Myocyte (in vitro differentiated cells): ENCODE data around the gene PTPRD. TPM values are rescaled to one million over a fixed set of nuclear protein-coding genes. Genes with fewer than 3 reads are reported as not detected.
"Not testable (repeated sequence)": the region's sequence is repeated elsewhere in the genome, so short reads cannot be mapped to it uniquely, and the experiment has no call there.

Experiments
- DNase-seq: peaks from one replicate; pipeline ENCODE4 v3.0.0-alpha.2; 2012; ENCODE audit warnings: low read depth
- total RNA-seq: library from RNA; depleted of rRNA; stranded (reverse); fragments of >200 nt; gene quantifications from 2 replicates; pipeline ENCODE4 v1.2.3, GENCODE V29; 2014

The PTPRD gene
- total RNA-seq, 1 donor from 2014 or later: not detected

DNA sequence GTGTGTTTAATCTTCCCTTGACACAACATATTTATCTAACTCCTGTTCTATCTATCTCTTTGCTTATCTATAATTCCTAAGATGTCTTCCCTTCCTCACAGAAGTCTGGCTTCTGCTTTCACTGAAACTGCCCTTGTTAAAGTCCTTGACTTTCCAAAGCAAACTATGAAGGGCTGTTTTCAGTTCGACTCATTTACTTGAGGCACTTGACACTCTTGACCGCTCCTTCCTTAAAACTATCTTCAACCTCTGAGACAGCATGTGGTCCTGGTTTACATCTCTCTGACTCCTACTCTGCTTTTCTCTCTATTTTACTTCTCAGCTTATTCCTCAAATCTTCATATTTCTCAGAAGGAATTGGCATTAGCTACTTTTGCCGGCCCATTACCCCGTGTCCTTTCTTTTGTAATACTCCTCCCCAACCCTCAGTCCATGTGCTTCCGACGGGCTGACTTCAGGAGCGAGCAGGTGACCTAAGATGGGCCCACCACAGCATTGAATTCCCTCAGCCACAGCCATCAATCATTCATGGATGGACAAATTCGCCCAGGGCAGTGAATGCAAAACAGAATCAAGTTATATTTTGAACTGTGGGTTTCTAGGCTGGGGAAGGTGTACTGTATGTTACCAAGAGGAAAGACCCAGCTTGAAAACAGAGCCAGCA, 1089.2 kb downstream of the PTPRD start:
- DNase-seq: no peak

DNA sequence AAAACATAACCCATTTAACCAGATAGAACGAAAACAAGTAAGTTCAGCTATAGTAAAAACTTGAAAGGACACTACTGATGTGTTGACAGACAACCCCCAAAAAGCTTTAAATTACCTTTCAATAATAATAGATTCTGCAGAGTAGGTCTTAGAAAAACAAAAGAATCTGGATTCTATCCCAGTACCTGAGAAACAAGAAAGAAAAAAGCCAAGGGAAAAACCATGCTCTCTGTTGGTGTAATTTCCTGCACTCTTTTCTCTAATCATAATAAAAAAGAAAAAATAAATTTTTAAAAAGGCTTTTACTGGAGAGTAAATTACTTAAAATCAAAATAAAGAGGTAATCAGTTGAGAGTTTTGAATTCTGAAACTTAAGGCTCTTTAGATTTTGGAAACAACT, 1090.4 kb downstream of the PTPRD start:
- no peak for DNase-seq

DNA sequence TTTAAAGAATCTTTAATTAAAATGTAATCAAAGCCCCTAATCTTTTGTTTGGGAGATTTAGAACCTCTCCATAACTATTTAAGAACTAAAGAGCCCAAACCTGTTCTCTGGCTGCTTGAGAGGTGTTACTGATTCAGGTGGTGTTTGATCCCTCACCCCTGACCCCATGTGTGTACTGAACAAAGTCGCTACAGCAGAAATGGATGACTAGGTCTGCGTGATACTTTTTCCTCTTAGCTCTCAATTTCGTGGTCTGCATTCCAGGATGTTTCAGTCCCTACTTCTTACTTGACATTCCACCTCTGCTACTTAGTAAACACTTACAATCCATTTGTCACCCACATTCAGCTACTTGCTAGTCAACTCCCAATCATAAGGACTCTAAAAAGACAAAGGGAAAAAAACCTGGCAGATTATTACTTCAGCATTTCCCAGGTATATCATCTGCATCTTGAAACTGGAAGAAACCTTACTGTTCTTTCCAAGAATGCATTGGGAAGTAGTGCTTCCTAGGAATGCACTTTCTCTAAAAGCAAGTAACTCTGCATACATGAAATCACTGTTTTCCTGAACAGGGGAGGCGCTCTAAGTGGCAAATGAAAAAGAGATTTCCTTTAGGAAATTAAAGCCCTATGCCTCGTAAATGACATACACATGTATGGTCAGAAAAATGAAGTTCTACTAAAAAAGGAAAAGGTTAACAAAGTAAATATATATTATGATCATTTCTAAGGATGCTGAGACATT, 1091.6 kb downstream of the PTPRD start:
- no peak for DNase-seq

- no peak for DNase-seq
Observed at GRCh38 chr9:9504869-9505268, 1107.9 kb downstream of the PTPRD start.

DNA sequence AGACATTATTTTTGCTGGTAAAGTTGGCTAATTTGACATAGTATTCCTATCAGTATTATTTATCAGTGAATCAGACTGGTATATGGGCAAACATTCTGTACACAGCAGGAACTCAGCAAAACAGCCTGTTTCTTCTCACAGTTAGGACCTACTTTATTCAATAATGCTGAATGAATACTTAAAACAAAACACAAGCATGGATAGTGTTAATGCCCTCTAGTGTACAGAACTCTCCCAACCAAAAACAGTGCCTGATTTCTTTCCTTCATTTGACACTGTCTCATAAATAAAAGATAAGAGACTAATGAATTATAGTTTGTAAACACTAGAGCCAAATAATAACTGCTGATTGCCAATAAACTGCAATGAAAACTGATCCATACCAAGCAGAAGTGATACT, 1113.3 kb downstream of the PTPRD start:
- no peak for DNase-seq

DNA sequence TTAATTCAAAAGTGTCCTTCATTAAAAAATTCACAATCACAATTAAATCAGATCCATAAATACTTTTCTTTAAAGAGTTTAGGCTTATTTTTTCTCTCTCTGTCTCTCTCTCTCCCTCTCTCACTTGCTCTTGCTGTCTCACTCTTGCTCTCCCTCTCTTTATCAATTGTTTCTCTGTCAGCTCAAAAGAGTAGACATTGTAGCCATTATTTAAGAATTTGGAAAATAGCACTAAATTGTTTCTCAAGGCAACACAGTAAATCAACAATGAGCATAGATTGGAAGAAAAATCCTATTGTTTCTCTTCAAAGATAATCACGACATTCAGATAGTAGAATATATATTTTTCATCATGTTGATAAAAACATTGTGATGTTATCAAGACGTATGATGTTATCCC, 1114.0 kb downstream of the PTPRD start:
- no peak for DNase-seq

GRCh38 chr9:9498128-9498527, 1114.7 kb downstream of the PTPRD start:
- no peak for DNase-seq

DNA sequence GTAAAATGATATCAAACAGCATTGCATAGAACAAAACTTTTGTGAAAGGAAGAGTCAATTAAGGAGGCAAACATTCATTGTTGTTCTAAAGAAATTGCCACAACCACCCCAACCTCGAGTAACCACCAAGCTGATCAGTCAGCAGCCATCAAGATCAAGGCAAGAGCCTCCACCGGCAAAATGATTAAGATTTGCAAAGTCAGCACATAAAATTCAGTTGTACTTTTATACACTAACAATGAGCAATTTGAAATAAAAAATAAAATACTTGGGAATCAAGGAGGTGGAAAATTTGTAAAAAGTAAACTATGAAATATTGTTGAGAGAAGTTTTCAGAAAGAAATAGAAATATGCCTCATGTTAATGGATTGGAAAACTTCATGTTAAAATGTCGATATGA, 1118.5 kb downstream of the PTPRD start:
- DNase-seq: no peak

- no peak for DNase-seq
Observed at GRCh38 chr9:9492506-9492905, 1120.3 kb downstream of the PTPRD start.

- DNase-seq: no peak
Observed at GRCh38 chr9:9489183-9489582, 1123.6 kb downstream of the PTPRD start.

- no peak for DNase-seq
Observed at GRCh38 chr9:9483175-9483574, 1129.6 kb downstream of the PTPRD start.

GRCh38 chr9:9478741-9479140, 1134.1 kb downstream of the PTPRD start:
- no peak for DNase-seq

DNA sequence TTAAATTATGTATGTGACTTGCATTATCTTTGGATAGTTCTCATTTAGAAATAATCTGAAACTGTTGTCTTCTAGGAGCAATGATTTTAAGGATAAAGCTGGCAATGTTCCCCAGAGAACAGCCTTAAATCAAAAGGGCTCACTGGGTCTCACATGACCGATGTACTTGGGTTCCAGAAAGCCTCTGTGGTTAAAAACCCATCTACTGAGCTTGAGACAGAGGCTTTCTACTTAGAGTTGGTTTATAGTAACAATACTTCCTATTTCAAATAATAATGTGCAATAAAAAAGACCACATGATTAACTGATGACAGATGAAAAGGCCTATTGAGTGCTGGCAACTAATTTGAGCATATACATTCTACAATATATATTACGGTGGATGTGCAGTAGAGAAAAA, 1143.5 kb downstream of the PTPRD start:
- DNase-seq: no peak

DNA sequence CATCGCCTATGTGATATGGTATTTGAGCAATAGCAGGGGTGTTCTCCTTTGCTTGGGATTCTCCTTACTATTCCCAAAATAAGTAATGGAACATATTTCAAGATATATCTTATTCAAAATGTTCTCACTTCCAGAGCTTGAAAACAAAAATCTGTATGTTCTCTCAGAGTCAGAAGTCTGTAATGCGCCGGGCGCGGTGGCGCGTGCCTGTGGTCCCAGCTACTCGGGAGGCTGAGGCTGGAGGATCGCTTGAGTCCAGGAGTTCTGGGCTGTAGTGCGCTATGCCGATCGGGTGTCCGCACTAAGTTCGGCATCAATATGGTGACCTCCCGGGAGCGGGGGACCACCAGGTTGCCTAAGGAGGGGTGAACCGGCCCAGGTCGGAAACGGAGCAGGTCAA, 1170.9 kb downstream of the PTPRD start:
- not testable (repeated sequence) for DNase-seq

DNA sequence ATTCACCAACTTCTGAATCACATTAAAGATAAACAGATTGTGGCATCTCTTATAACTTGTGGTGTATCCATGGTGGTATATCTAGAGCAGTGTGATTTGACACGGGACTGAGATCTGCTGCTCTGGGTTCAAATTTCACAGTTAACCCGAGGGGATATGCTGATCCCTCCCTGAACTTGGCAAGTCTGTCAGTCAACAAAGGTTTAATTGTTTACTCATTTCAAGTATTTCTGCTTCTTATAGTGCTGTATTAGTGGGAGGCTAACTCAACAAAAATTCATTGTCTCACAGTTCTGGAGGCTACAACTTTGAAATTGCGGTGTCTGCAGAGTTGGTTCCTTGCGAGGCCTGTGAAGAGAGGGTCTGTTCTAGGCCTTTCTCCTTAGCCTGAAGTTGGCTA, 1175.2 kb downstream of the PTPRD start:
- DNase-seq: no peak

- not testable (repeated sequence) for DNase-seq
Observed at GRCh38 chr9:9426454-9426853, 1186.3 kb downstream of the PTPRD start.

DNA sequence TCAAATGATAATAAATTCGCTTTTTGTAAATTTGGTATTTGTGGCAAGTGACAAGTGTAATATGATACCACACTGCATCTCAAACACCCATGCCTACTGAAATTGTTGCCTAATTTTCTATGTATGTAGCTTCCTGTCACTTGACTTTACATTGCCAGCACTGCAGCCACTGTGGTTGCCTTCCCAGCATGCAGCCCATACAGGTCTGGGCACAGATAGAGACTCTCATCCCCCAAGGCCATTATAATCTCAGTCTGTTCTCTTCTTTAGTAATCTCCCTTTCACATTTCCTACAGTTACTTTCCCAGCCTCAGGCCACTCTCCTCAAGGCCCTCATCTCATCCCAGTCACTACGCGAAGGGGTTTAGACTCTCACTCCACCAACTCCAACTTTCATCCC, 1200.6 kb downstream of the PTPRD start:
- no peak for DNase-seq

DNA sequence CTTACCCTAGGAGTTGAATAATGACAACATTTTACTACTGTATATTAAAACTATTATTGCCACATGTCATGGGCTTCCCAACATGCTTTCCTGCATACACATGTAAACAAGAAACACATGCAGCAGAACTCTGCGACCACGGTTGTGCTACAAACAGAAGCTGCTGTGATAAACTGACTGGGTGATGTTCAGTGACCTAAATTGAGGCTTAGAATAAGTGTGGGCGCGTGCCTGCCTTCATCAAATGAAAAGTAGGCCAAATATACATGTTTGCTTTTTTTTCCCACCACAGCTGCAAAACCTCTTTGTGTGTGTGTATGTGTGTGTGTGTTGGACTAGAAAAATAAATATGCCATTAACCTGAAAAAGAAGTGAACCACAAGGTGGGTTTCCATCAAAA, 1202.1 kb downstream of the PTPRD start:
- DNase-seq: no peak

DNA sequence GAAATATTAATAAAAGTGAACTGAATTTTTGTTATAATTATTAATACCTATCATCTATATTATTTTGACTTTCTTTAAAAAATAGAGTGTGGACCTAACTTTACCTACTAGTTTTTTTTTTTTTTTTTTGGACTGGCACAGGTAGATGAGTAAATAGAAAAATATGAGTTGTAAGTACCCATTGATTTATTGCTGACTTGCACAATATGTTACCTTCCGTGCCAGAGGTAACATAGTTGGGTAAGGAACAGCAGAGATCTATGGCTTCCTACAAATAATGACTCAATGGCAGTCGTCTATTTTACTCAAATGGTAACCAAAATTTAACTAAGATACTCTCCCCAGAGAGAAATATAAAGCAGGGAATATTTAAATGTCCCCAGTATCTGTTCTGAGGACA, 1212.8 kb downstream of the PTPRD start:
- no peak for DNase-seq

DNA sequence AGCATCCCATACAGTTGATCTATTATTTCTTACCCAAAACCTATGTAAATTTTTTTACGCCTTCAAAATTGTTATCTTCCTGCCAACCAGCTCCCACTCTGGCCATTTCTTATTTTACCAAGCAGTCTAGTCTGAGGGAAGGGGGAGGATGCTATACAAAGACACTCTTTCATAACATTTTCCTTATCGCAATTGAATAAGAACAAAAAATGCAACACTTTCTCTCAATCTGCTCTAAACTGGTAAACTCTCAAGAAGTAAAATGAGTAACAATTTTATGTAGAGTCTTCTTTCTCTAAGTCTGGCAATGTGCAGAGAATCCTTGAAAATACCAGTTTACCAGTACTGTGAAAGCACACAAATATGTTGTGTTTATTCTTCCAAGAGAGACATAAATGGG, 1216.3 kb downstream of the PTPRD start:
- DNase-seq: no peak

DNA sequence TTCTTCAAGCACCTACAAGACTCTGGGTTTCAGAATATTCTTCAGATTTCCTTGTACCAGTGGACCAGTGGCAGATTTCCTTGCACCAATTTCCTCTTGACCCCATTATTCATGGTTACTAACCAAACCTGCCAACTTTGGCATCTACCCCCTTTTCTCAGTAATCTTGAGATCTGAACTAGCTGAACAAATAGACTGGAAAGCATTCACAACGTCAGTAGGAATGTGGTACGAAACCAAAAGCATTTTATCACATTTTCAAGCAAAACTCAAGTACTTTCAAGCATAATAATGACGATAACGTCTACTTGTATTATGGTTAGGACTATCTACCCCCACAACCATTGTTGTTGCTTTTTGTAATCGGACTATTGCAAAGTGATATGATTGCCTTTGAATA, 1217.3 kb downstream of the PTPRD start:
- DNase-seq: no peak

DNA sequence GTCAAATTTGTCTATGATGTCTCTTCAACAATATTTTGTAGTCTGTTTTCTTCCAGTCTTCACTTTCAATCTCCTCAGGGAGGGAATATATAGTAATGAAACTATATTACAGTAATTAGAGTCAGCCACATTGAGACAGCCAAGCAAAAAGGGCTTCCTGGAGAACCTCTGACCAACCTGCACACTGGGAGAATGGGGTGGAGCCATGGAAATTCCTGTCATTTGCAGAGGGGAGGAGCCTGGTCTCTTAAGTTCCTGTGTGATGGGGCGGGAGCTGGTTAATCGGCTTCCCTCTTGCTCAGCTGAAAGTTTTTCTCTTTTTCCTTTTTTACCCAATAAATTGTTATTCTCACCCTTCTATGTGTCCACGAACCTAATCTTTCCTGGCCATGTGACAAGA, 1220.0 kb downstream of the PTPRD start:
- DNase-seq: no peak

GRCh38 chr9:9389904-9390303, 1222.9 kb downstream of the PTPRD start:
- no peak for DNase-seq
